H1 (cell line): ENCODE results near the gene ZRANB1. TPM values are rescaled to one million over a fixed set of nuclear protein-coding genes. Genes with fewer than 3 reads are reported as not detected.

Experiments used
- CTCF ChIA-PET: fragments of 300-600 bp; sonication (Branson Sonifier 250); formaldehyde crosslinking; loops from one replicate; lab custom pipeline; 2021; ENCODE audit not compliant: partially characterized antibody; lab: Charles Lee
- POLR2A ChIA-PET: fragments of 300-600 bp; sonication (Branson Sonifier 250); formaldehyde crosslinking; loops from one replicate; lab custom pipeline; 2021; ENCODE audit warnings: inconsistent platforms; ENCODE audit not compliant: partially characterized antibody; lab: Charles Lee
- DNase-seq, 2 experiments: peaks; one replicate each; pipeline versions ENCODE4 v3.0.0 to v3.0.0-alpha.2; 2010 to 2022; ENCODE audit warnings: low spot score in 2 of 2, low read depth in 1 of 2, mixed read lengths in 1 of 2
- FAIRE-seq: peaks from 2 replicates; lab custom pipeline; 2011; peaks lifted over from hg19 to GRCh38; lab: Jason Lieb, UNC
- H2AFZ ChIP-seq: 2 replicates; pipeline ENCODE4 v1.8.1; 2012; ENCODE audit warnings: low read length, inconsistent platforms
- H2AK5ac ChIP-seq: 2 replicates; pipeline ENCODE4 v1.6.1; 2013; ENCODE audit warnings: low read depth, low read length
- H2BK120ac ChIP-seq: replicated peaks from 2 replicates; pipeline ENCODE3; 2013; ENCODE audit warnings: low read depth, low read length, inconsistent platforms
- H2BK12ac ChIP-seq: 2 replicates; pipeline ENCODE4 v1.6.1; 2013; ENCODE audit warnings: low read depth, low read length
- H2BK15ac ChIP-seq: 2 replicates; pipeline ENCODE4 v1.6.1; 2013; ENCODE audit warnings: low read length
- H2BK20ac ChIP-seq: 2 replicates; pipeline ENCODE4 v1.6.1; 2013; ENCODE audit warnings: low read length
- H2BK5ac ChIP-seq: 2 replicates; pipeline ENCODE4 v1.6.1; 2013; ENCODE audit warnings: low read depth, low read length
- H3K14ac ChIP-seq: 2 replicates; pipeline ENCODE4 v1.6.1; 2013; ENCODE audit warnings: inconsistent platforms; ENCODE audit not compliant: insufficient read length
- H3K18ac ChIP-seq: 2 replicates; pipeline ENCODE4 v1.6.1; 2013; ENCODE audit warnings: low read length; ENCODE audit errors: extremely low read depth
- H3K23ac ChIP-seq: 2 replicates; pipeline ENCODE4 v1.6.1; 2013; ENCODE audit warnings: inconsistent platforms; ENCODE audit not compliant: insufficient read length
- H3K23me2 ChIP-seq: 2 replicates; pipeline ENCODE4 v1.6.1; 2013; ENCODE audit warnings: low read depth, low read length
- H3K27ac ChIP-seq: 2 replicates; pipeline ENCODE4 v1.6.1; 2011; ENCODE audit warnings: low read depth, low read length, inconsistent platforms
- H3K27me3 ChIP-seq, 4 experiments: replicated peaks in 1 of 4; 1 replicate in 1 of 4; 2 replicates in 3 of 4; pipeline versions ENCODE4 v1.6.1 to v1.8.1; 2011 to 2013; ENCODE audit warnings: low read length in 3 of 4, mild to moderate bottlenecking in 3 of 4, inconsistent platforms in 2 of 4, mixed read lengths in 2 of 4, moderate library complexity in 1 of 4; ENCODE audit not compliant: control insufficient read depth in 3 of 4, insufficient read depth in 3 of 4; ENCODE audit errors: extremely low read depth in 1 of 4
- H3K36me3 ChIP-seq, 4 experiments: 2 replicates each; pipeline versions ENCODE4 v1.6.1 to v1.8.1; 2011 to 2013; ENCODE audit warnings: mild to moderate bottlenecking in 4 of 4, low read length in 3 of 4, moderate library complexity in 2 of 4, control low read depth in 1 of 4, inconsistent platforms in 1 of 4; ENCODE audit not compliant: insufficient read depth in 4 of 4, control insufficient read depth in 2 of 4
- H3K4ac ChIP-seq: replicated peaks from 2 replicates; pipeline ENCODE3; 2013; ENCODE audit warnings: low read length, low read depth, mixed read lengths, inconsistent platforms; ENCODE audit not compliant: insufficient read length
- H3K4me1 ChIP-seq, 4 experiments: replicated peaks in 1 of 4; 1 replicate in 1 of 4; 2 replicates in 3 of 4; pipeline versions ENCODE4 v1.6.1 to v1.8.1; 2011 to 2013; ENCODE audit warnings: low read length in 3 of 4, inconsistent platforms in 2 of 4, mixed read lengths in 1 of 4; ENCODE audit not compliant: insufficient read depth in 4 of 4, control insufficient read depth in 3 of 4
- H3K4me2 ChIP-seq, 2 experiments: 2 replicates each; pipeline versions ENCODE4 v1.6.1 to v1.8.1; 2011 to 2013; ENCODE audit warnings: low read depth in 2 of 2, low read length in 2 of 2, control low read depth in 1 of 2, inconsistent platforms in 1 of 2, mild to moderate bottlenecking in 1 of 2; ENCODE audit not compliant: insufficient read depth in 1 of 2
- H3K4me3 ChIP-seq, 4 experiments: fragments of 200-600, 300-600 bp in 1 of 4; sonication (generic), shearing (Covaris generic), sonication (Bioruptor Twin) in 1 of 4; 2 replicates each; pipeline versions ENCODE4 v1.5.1 to v1.8.1; 2011 to 2016; ENCODE audit warnings: low read length in 4 of 4, low read depth in 3 of 4, control low read depth in 2 of 4, inconsistent platforms in 2 of 4, mild to moderate bottlenecking in 2 of 4, mixed read lengths in 1 of 4, moderate library complexity in 1 of 4; ENCODE audit not compliant: insufficient read depth in 2 of 4; ENCODE audit errors: extremely low read depth in 1 of 4
- H3K56ac ChIP-seq: replicated peaks from 2 replicates; pipeline ENCODE3; 2013; ENCODE audit warnings: low read depth, mild to moderate bottlenecking, mixed read lengths, low read length, inconsistent platforms; ENCODE audit not compliant: insufficient read length
- H3K79me1 ChIP-seq: 2 replicates; pipeline ENCODE4 v1.6.1; 2013; ENCODE audit warnings: low read depth, low read length, control low read depth
- H3K79me2 ChIP-seq, 2 experiments: 2 replicates each; pipeline versions ENCODE4 v1.6.1 to v1.8.1; 2012 to 2013; ENCODE audit warnings: low read length in 2 of 2, mild to moderate bottlenecking in 2 of 2, inconsistent platforms in 1 of 2; ENCODE audit not compliant: insufficient read depth in 2 of 2, control insufficient read depth in 1 of 2
- H3K9ac ChIP-seq, 4 experiments: replicated peaks in 1 of 4; 1 replicate in 1 of 4; 2 replicates in 3 of 4; pipeline versions ENCODE4 v1.6.1 to v1.8.1; 2011 to 2013; ENCODE audit warnings: low read depth in 3 of 4, low read length in 3 of 4, control low read depth in 2 of 4, mild to moderate bottlenecking in 2 of 4, moderate library complexity in 2 of 4, inconsistent platforms in 1 of 4; ENCODE audit errors: extremely low read depth in 1 of 4
- H3K9me3 ChIP-seq, 2 experiments: 2 replicates each; pipeline versions ENCODE4 v1.6.1 to v1.8.1; 2012 to 2013; ENCODE audit warnings: mild to moderate bottlenecking in 2 of 2, moderate library complexity in 2 of 2, control low read depth in 1 of 2, inconsistent platforms in 1 of 2, low read depth in 1 of 2, low read length in 1 of 2, mixed read lengths in 1 of 2; ENCODE audit not compliant: insufficient read depth in 2 of 2
- H4K20me1 ChIP-seq, 2 experiments: replicated peaks in 1 of 2; 2 replicates each; pipeline versions ENCODE3 to v1.8.1; 2011 to 2013; ENCODE audit warnings: inconsistent platforms in 2 of 2, low read length in 2 of 2, mild to moderate bottlenecking in 1 of 2; ENCODE audit not compliant: insufficient read depth in 2 of 2, control insufficient read depth in 1 of 2
- H4K5ac ChIP-seq: 2 replicates; pipeline ENCODE4 v1.6.1; 2013; ENCODE audit warnings: low read length, low read depth, mixed read lengths, inconsistent platforms; ENCODE audit not compliant: insufficient read length
- H4K8ac ChIP-seq: 2 replicates; pipeline ENCODE4 v1.8.0; 2013; ENCODE audit warnings: mild to moderate bottlenecking, moderate library complexity, low read length, inconsistent platforms; ENCODE audit not compliant: insufficient read depth; ENCODE audit errors: extremely low read depth
- H4K91ac ChIP-seq: replicated peaks from 2 replicates; pipeline ENCODE3; 2013; ENCODE audit warnings: low read length, mixed read lengths, inconsistent platforms; ENCODE audit not compliant: insufficient read length
- BCL11A ChIP-seq, 2 experiments: IDR thresholded peaks; one replicate each; pipeline ENCODE4 v1.6.1; 2011; ENCODE audit warnings: low read depth in 2 of 2, low read length in 2 of 2, mild to moderate bottlenecking in 2 of 2
- BRCA1 ChIP-seq: IDR thresholded peaks from 2 replicates; pipeline ENCODE4 v1.6.1; 2012; ENCODE audit warnings: low read depth, low read length, improper control_type of control experiment
- HDAC2 ChIP-seq, 2 experiments: fragments of 300-600 bp in 1 of 2; sonication (generic) in 1 of 2; IDR thresholded peaks; 2 replicates each; pipeline ENCODE4 v1.6.1; 2011 to 2012; ENCODE audit warnings: low read depth in 2 of 2, low read length in 2 of 2, mild to moderate bottlenecking in 2 of 2, moderate library complexity in 2 of 2, borderline replicate concordance in 1 of 2, inconsistent platforms in 1 of 2
- KDM5A ChIP-seq: fragments of 200-600 bp; IDR thresholded peaks from 2 replicates; pipeline ENCODE4 v1.7.1; 2012; ENCODE audit warnings: mild to moderate bottlenecking, low read length, inconsistent platforms, mixed read lengths
- NANOG ChIP-seq: IDR thresholded peaks from 2 replicates; pipeline ENCODE4 v1.6.1; 2011; ENCODE audit warnings: low read length, low read depth, mild to moderate bottlenecking, inconsistent platforms; ENCODE audit not compliant: insufficient read depth, poor library complexity, severe bottlenecking
- PHF8 ChIP-seq: fragments of 200-600 bp; sonication (generic); conservative IDR thresholded peaks from 2 replicates; pipeline ENCODE4 v1.7.1; 2012; ENCODE audit warnings: low read depth, mild to moderate bottlenecking, inconsistent platforms, low read length, moderate library complexity
- SIN3A ChIP-seq, 2 experiments: IDR thresholded peaks in 1 of 2; conservative IDR thresholded peaks in 1 of 2; 2 replicates each; pipeline ENCODE4 v1.6.1; 2011 to 2012; ENCODE audit warnings: low read length in 2 of 2, improper control_type of control experiment in 1 of 2, low read depth in 1 of 2, mild to moderate bottlenecking in 1 of 2
- WGBS, 2 experiments: shearing (Covaris generic) in 1 of 2; methylation state at CpG; one replicate each; pipeline versions ENCODE4 v1.1.6 to v1.1.7; 2013 to 2015; ENCODE audit warnings: low lambda C conversion rate in 2 of 2, mixed read lengths in 2 of 2, inconsistent platforms in 1 of 2, low coverage in 1 of 2, missing lambda C conversion rate in 1 of 2; ENCODE audit not compliant: insufficient replicate concordance in 2 of 2, insufficient coverage in 1 of 2, insufficient read length in 1 of 2; ENCODE audit errors: extremely low coverage in 1 of 2, missing lambda C conversion rate in 1 of 2; 5-methylcytosine and 5-hydroxymethylcytosine counted together
- polyA plus RNA-seq, 7 experiments: library from polyadenylated mRNA; depleted of rRNA in 3 of 7; stranded (reverse) in 5 of 7; unstranded in 2 of 7; fragments of >200 nt in 5 of 7; fragments of 200-250 nt in 2 of 7; gene quantifications; 1 replicate in 5 of 7; 2 replicates in 1 of 7; 4 replicates in 1 of 7; pipeline versions ENCODE4 v1.2.1 to v1.2.3, GENCODE V29; 2011 to 2013; ENCODE audit warnings: missing spikeins in 2 of 7, mixed read lengths in 2 of 7
- total RNA-seq: library from RNA; stranded (reverse); fragmentation: NEBNext Ultra II Directional; extraction: Animal tissue kit (Norgen Biotek cat#: 25700); gene quantifications from 2 replicates; pipeline ENCODE4 v1.2.1, GENCODE V29; 2021

Gene ZRANB1
- total and polyA plus RNA-seq, 2 of the 8 experiments (the other 6 are each of a cell fraction or from before 2014, with no cell fraction given) = 6.1 to 19.9 TPM

- Histone ChIP-seq H3K4ac (no peak overlapping the region), H2BK15ac (no peak overlapping the region), H3K56ac (no peak overlapping the region), H3K9me3 (no peaks in the 10 kb centered on the region), H3K79me2 (no peaks in the 10 kb centered on the region; a peak in 1 of 4 replicates), H3K36me3 (peaks cover 42 to 96% (median 70%) of the 10 kb centered on the region in 4 experiments), H3K4me1 (no peaks in the 10 kb centered on the region; a peak in 1 of 7 replicates), H3K27ac (no peak overlapping the region), H2BK12ac (no peak overlapping the region), H4K8ac (no peak overlapping the region), H2AFZ (no peak overlapping the region), H4K20me1 (peaks cover 21 to 23% of the 10 kb centered on the region in 2 experiments), H3K27me3 (no peaks in the 10 kb centered on the region), H4K5ac (no peak overlapping the region), H2BK20ac (no peak overlapping the region), H3K4me3 (no peak overlapping the region), H2AK5ac (no peak overlapping the region), H3K18ac (no peak overlapping the region), H4K91ac (no peak overlapping the region), H3K9ac (no peak overlapping the region), H3K4me2 (no peak overlapping the region), H2BK5ac (no peak overlapping the region), H3K79me1 (no peaks in the 10 kb centered on the region), H3K14ac (no peak overlapping the region), H3K23ac (no peak overlapping the region), H2BK120ac (no peak overlapping the region), H3K23me2 (no peaks in the 10 kb centered on the region)
- peak in 1 of 2 experiments; percentile 77 for DNase-seq
- FAIRE-seq = no peak
- ChIA-PET CTCF (interaction anchor here (0.5 to 4.1 kb wide), 43 partner anchors 9 to 1147 kb away, joined by 3 to 22 read pairs (median 4); no protein-coding TSS in a partner anchor), POLR2A (interaction anchor here (0.6 to 1.7 kb wide), 7 partner anchors 9 to 168 kb away, joined by 3 to 8 read pairs (median 4); no protein-coding TSS in a partner anchor)
- WGBS, 2 experiments = 89% methylated on average over 20 of the region's 20 CpGs; no CpG with 5 or more reads in 1 of the 2 experiments
- TF ChIP-seq SIN3A (conservative IDR thresholded peaks at IDR 0.05 in 1 of 2, IDR thresholded peaks at IDR 0.05 in 1 of 2; ENCODE audit: low read depth in 1 of 2, low read length in 2 of 2) (no peak), HDAC2 (IDR thresholded peaks at IDR 0.05; ENCODE audit: borderline replicate concordance in 1 of 2, low read depth in 2 of 2, low read length in 2 of 2) (no peak), PHF8 (no peak), NANOG (no peak), BRCA1 (no peak), KDM5A (no peak), BCL11A (IDR thresholded peaks at IDR 0.05; ENCODE audit: low read depth in 2 of 2, low read length in 2 of 2) (no peak)
These were observed 50.8 kb downstream of the ZRANB1 start for GRCh38 chr10:124992462-124993344.
